Measurements from ENCODE around the gene ADARB2. TPM values are rescaled to one million over a fixed set of nuclear protein-coding genes. Genes with fewer than 3 reads are reported as not detected.
"Not testable (repeated sequence)": the region's sequence is repeated elsewhere in the genome, so short reads cannot be mapped to it uniquely, and the experiment has no call there.

The ADARB2 gene
- total RNA-seq, 2 donors from 2014 or later = 0.27 TPM; not detected in 1

- ATAC-seq (no peak), DNase-seq (no peak)
- intact Hi-C loops (cut with DNase I) = no loop called here
Measured at GRCh38 chr10:1545524-1545923, 191.8 kb downstream of the ADARB2 start.

DNA sequence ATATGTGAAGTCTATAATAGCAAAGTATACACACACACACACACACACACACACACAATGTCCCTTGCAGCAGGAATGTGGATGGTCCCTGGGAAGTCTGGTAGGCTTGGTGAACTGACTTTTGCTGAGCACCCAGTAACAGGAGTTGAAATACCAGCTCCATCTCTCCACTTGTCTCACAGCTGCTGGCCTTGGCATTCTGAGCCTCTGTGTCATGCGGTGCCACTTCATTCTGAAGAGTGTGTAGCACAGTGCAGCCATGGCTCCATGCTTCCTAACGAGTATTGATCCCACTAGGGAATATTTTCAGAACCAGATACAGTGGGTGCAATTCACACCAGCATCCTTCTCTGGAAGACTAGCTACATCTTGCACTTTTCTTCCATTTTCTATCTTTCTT, 192.4 kb downstream of the ADARB2 start:
- intact Hi-C loops (cut with DNase I) = no loop called here
- ATAC-seq = no peak
- no peak for DNase-seq

DNA sequence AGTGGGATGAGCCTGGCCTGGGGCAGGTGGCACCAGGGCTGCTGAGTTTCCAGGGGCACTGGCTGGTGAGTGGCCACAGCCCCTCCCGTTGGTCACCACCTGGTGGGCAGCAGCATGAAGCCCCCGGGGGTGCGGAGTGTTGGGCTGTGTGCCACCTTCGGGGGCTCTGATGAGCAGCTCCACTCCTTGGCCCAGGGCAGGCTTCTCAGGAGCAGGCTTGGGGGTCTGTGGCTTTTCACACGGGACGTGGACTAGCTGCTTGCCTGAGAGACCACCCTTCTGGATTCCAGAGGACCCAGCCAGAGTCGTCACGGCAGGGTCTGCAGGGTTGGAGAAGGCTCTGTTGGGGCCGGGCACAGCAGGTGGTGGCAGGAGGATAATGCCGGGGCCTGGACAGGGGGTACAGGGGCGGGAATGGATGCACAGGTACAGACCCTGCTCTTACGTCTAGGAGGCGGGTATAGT, 193.1 kb downstream of the ADARB2 start:
- ATAC-seq (no peak), DNase-seq (no peak)
- intact Hi-C loops (cut with DNase I) = no loop called here

DNA sequence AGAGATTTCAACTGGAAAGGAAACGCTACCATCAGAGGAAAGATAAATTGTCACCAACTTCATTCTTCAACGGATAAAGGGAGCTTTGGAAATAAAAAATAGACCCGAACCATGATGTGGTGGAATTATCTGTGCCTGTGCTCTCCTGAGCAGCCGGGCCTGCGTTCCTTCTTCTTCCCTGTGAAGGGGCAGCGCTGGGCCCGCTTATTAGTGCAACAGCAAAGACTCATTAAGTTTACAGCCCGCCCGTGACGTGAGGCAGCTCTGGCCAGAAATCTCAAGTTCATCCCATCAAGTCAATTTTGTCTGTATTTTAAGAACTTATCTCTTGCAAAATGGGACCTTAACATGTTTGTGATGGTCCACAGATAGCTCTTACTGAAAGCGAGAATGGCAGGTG, 193.7 kb downstream of the ADARB2 start:
- ATAC-seq (no peak), DNase-seq (no peak)
- intact Hi-C loops (cut with DNase I) = no loop called here

DNA sequence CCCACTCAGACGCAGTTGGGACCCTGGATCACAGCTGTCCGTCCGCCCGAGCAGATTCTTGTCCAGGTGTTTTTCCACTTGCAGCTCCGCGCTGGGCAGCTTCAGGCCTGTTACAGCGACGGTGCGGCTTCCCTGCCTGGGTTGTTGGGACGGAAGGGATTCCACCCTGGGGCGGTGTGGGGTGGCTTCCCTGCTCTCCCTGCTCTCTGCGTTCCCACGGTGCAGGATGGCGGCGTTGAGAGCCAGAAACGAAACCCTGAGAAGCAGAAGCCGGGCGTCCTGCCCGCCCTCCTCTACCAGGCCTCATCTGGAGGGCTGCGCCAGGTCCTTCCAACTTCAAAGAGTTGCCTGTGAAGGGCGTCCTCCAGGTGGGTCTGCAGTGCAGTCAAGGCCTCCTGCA, 194.4 kb downstream of the ADARB2 start:
- ATAC-seq (no peak), DNase-seq (no peak)
- intact Hi-C loops (cut with DNase I) = no loop called here

GRCh38 chr10:1540144-1540543, 197.2 kb downstream of the ADARB2 start:
- intact Hi-C loops (cut with DNase I) = no loop called here
- no peak for DNase-seq
- ATAC-seq = no peak

DNA sequence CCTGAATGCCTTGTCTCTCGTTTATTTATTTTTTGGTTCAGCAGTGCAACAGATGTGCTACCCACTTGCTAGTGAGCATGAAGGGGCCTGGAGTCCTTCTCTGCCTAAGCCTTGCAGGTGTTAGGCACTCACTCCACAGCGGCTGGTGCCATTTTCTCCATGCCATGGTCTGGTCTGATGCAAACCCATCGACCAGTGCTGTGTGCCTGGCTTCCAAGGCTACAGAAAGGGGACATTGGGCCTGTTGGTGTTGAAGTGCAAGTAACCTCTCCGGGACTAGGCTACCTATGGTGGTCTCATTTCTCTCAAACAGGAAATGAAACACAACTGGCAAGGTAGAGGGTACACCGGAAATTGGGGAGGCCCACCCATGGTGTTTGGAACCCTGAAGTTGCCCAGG, 198.1 kb downstream of the ADARB2 start:
- intact Hi-C loops (cut with DNase I) = no loop called here
- no peak for DNase-seq
- no peak for ATAC-seq

DNA sequence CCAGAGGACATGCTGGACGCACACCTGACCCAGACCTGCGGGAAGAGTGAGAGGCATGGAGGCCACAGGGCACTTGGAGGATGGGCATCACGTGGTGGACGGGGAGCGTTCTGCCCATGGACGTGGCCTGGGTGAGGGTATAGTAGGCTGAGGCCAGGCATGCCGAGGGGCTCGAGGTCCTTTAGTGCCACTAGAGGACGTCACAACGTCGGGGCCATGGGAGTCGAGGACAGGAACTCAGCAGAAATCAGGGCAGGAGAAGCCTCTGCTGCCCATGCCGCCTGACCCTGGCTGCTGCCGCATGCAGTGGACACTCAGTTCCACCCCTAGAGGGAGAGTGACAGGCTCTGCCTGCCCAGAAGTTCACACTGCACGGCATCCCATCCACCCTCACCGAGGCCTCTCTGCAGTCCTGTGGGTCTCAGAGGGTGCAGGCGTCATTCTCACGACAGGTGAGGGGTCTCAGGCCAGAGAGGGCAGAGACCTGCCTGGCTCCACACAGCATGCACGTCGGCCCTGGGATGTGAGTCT, 198.7 kb downstream of the ADARB2 start:
- DNase-seq (no peak), ATAC-seq (no peak)

DNA sequence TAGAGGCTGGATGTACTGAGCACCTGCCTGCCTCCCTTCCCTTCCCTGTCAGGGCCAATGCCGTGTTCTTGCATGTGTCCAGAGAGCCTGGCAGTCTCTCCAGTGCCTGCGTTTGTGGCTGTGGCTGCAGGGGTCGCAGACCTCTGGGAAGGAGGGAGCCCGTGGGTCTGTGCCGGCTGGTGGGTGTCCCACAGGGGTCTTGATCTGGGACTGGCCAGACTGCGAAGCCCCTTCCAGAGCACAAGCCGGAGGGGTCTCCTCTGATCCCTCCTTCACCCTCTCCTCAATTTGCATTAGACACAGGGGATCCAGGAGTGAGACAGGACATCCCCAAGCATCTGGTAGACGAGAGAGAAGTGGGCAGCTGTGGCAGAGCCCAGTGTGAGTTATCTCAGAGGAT, 199.2 kb downstream of the ADARB2 start:
- ATAC-seq (no peak), DNase-seq (no peak)
- intact Hi-C loops (cut with DNase I) = no loop called here

More for the DNA sequence above, 198.7 kb downstream of the ADARB2 start:
- intact Hi-C loops (cut with DNase I) = no loop called here

DNA sequence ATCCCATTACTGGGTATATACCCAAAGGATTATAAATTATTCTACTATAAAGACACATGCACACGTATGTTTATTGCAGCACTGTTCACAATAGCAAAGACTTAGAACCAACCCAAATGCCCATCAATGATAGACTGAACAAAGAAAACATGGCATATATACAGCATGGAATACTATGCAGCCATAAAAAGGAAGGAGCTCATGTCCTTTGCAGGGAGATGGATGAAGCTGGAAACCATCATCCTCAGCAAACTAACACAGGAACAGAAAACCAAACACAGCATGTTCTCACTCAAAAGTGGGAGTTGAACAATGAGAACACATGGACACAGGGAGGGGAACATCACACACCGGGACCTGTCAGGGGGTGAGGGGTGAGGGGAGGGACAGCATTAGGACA, 199.9 kb downstream of the ADARB2 start:
- DNase-seq; ATAC-seq; intact Hi-C loops (cut with DNase I): not testable (repeated sequence)

GRCh38 chr10:1536341-1536740, 201.0 kb downstream of the ADARB2 start:
- no peak for DNase-seq
- intact Hi-C loops (cut with DNase I) = no loop called here

GRCh38 chr10:1535301-1535965, 201.9 kb downstream of the ADARB2 start:
- ATAC-seq (no peak), DNase-seq (no peak)
- intact Hi-C loops (cut with DNase I) = no loop called here

More at GRCh38 chr10:1536341-1536740, 201.0 kb downstream of the ADARB2 start:
- ATAC-seq = no peak

GRCh38 chr10:1534820-1535219, 202.5 kb downstream of the ADARB2 start:
- intact Hi-C loops (cut with DNase I) = no loop called here
- ATAC-seq (no peak), DNase-seq (no peak)

GRCh38 chr10:1532636-1533035, 204.7 kb downstream of the ADARB2 start:
- no peak for DNase-seq
- no peak for ATAC-seq

DNA sequence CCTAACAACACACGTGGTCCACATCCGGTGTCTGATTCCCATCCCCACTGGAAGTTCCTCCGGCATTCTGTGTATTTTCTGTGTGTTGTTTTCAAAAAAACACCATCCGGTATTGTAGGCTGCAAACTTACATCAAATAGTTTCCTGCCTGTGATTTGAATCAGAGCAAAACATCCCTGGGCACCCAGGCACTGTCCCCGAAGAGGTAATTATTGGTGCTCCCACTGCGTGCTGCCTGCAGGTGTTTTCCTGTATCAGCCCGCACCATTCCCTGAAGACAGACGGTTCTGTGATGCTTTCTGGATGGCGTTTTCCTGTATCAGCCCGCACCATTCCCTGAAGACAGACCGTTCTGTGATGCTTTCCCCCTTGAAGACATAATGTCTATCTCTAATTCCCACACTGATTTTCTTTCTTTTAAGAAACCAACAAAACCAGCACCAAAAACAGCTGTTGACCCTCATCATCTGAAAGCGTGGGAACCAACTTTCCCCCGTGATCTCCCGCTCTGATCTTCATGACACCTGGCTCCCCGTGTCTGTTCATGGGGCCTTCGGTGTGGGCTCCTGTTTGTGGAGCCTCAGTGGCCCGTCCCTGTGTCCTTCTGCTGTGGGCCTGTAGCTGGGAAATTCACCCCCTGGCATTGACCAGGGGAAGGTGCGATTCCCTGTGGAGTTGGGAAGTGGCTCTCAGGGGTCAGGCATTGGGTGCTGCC, 205.3 kb downstream of the ADARB2 start:
- DNase-seq = no peak
- intact Hi-C loops (cut with DNase I) = no loop called here
- no peak for ATAC-seq

More at GRCh38 chr10:1532636-1533035, 204.7 kb downstream of the ADARB2 start:
- intact Hi-C loops (cut with DNase I) = no loop called here

GRCh38 chr10:1530871-1531517, 206.3 kb downstream of the ADARB2 start:
- no peak for DNase-seq
- intact Hi-C loops (cut with DNase I) = no loop called here
- ATAC-seq = no peak

GRCh38 chr10:1529806-1530413, 207.4 kb downstream of the ADARB2 start:
- intact Hi-C loops (cut with DNase I) = no loop called here
- ATAC-seq (no peak), DNase-seq (no peak)

- ATAC-seq (no peak), DNase-seq (no peak)
- intact Hi-C loops (cut with DNase I) = no loop called here
Measured at GRCh38 chr10:1527951-1528350, 209.4 kb downstream of the ADARB2 start.

- intact Hi-C loops (cut with DNase I) = no loop called here
- ATAC-seq (no peak), DNase-seq (no peak)
Measured at GRCh38 chr10:1526436-1527055, 210.8 kb downstream of the ADARB2 start.

Measured in left cardiac atrium (tissue), 4 donors.